DND-41 (cell line): ENCODE data around the gene SPPL3.

Experiments
- ATAC-seq: fragments of 200-7000 bp; cut with Tn5 transposase; 3 replicates; pipeline ENCODE4 v1.9.1; 2021; ENCODE audit warnings: low read depth; ENCODE audit not compliant: insufficient read depth
- DNase-seq: peaks from one replicate; pipeline ENCODE4 v3.0.0-alpha.2; 2020
- H2AFZ ChIP-seq: 2 replicates; pipeline ENCODE4 v1.6.0; 2012; ENCODE audit warnings: low read depth, low read length
- H3K27ac ChIP-seq: 2 replicates; pipeline ENCODE4 v1.5.1; 2012; ENCODE audit warnings: low read length, inconsistent platforms
- H3K27me3 ChIP-seq: fragments of 200-600 bp; sonication (generic); 2 replicates; pipeline ENCODE4 v1.6.0; 2012; ENCODE audit warnings: low read length, mild to moderate bottlenecking, inconsistent platforms; ENCODE audit not compliant: insufficient read depth, poor library complexity
- H3K36me3 ChIP-seq: 2 replicates; pipeline ENCODE4 v1.5.1; 2012; ENCODE audit warnings: low read length, inconsistent platforms; ENCODE audit not compliant: insufficient read depth
- H3K4me1 ChIP-seq: 2 replicates; pipeline ENCODE4 v1.5.1; 2012; ENCODE audit warnings: mild to moderate bottlenecking, low read length; ENCODE audit not compliant: insufficient read depth
- H3K4me2 ChIP-seq: 2 replicates; pipeline ENCODE4 v1.6.0; 2012; ENCODE audit warnings: mild to moderate bottlenecking, moderate library complexity, low read length, inconsistent platforms; ENCODE audit not compliant: insufficient read depth
- H3K4me3 ChIP-seq, 2 experiments: fragments of 200-600 bp in 1 of 2; shearing (Covaris generic) in 1 of 2; 2 replicates each; pipeline ENCODE4 v1.5.1; 2012 to 2016; ENCODE audit warnings: inconsistent platforms in 2 of 2, low read length in 2 of 2, mild to moderate bottlenecking in 2 of 2, low read depth in 1 of 2, moderate library complexity in 1 of 2
- H3K79me2 ChIP-seq: 2 replicates; pipeline ENCODE4 v1.6.0; 2012; ENCODE audit warnings: low read length, inconsistent platforms; ENCODE audit not compliant: insufficient read depth
- H3K9ac ChIP-seq: 2 replicates; pipeline ENCODE4 v1.6.0; 2012; ENCODE audit warnings: low read depth, mild to moderate bottlenecking, inconsistent platforms, low read length, moderate library complexity
- H3K9me3 ChIP-seq: 2 replicates; pipeline ENCODE4 v1.5.1; 2012; ENCODE audit warnings: low read length, moderate library complexity, mild to moderate bottlenecking, inconsistent platforms; ENCODE audit not compliant: insufficient read depth, severe bottlenecking
- H4K20me1 ChIP-seq: 2 replicates; pipeline ENCODE4 v1.6.0; 2012; ENCODE audit warnings: low read length; ENCODE audit not compliant: insufficient read depth
- CTCF ChIP-seq: IDR thresholded peaks from 2 replicates; pipeline ENCODE4 v1.5.1; 2012; ENCODE audit warnings: borderline replicate concordance, low read length, moderate library complexity, mild to moderate bottlenecking; ENCODE audit not compliant: poor library complexity, severe bottlenecking; ENCODE audit errors: extremely low read depth
- EZH2 ChIP-seq: IDR thresholded peaks from 3 replicates; pipeline ENCODE4 v1.6.1; 2012; ENCODE audit warnings: borderline replicate concordance, low read depth, mild to moderate bottlenecking, moderate library complexity, low read length, inconsistent platforms; ENCODE audit not compliant: severe bottlenecking

Gene SPPL3

GRCh38 chr12:120748242-120748641, 155.9 kb downstream of the SPPL3 start:
- Histone ChIP-seq H3K27ac (no peak overlapping the region), H4K20me1 (no peaks in the 10 kb centered on the region), H2AFZ (no peak overlapping the region), H3K4me3 (no peak overlapping the region), H3K9ac (no peak overlapping the region), H3K27me3 (no peaks in the 10 kb centered on the region), H3K9me3 (no peaks in the 10 kb centered on the region), H3K79me2 (no peaks in the 10 kb centered on the region), H3K4me2 (no peak overlapping the region), H3K4me1 (no peaks in the 10 kb centered on the region), H3K36me3 (no peaks in the 10 kb centered on the region)
- ATAC-seq, result no peak
- no peak for DNase-seq
- TF ChIP-seq EZH2, result no peak
- no peak for TF ChIP-seq CTCF

- Histone ChIP-seq H3K9me3 (no peaks in the 10 kb centered on the region), H3K79me2 (no peaks in the 10 kb centered on the region), H2AFZ (no peak overlapping the region), H3K4me1 (no peaks in the 10 kb centered on the region), H3K27me3 (no peaks in the 10 kb centered on the region), H3K9ac (no peak overlapping the region), H3K4me3 (no peak overlapping the region), H3K27ac (no peak overlapping the region), H3K36me3 (no peaks in the 10 kb centered on the region), H4K20me1 (no peaks in the 10 kb centered on the region), H3K4me2 (no peak overlapping the region)
- TF ChIP-seq CTCF, result no peak
- no peak for TF ChIP-seq EZH2
- no peak for ATAC-seq
- DNase-seq, result no peak
These were observed 159.2 kb downstream of the SPPL3 start for GRCh38 chr12:120744922-120745493.

- ATAC-seq (no peak; the same call in 1 of the 3 replicates), DNase-seq (no peak)
- Histone ChIP-seq H3K4me2 (no peak overlapping the region), H2AFZ (no peak overlapping the region), H3K79me2 (no peaks in the 10 kb centered on the region), H4K20me1 (no peaks in the 10 kb centered on the region), H3K4me3 (no peak overlapping the region), H3K36me3 (0 out of 2 replicates have a peak, but pooled peaks cover 13% of the 10 kb centered on the region), H3K9ac (no peak overlapping the region), H3K27ac (no peak overlapping the region), H3K9me3 (no peaks in the 10 kb centered on the region), H3K4me1 (no peaks in the 10 kb centered on the region), H3K27me3 (no peaks in the 10 kb centered on the region)
- TF ChIP-seq EZH2, result no peak
- TF ChIP-seq CTCF, result no peak
These were observed 162.4 kb downstream of the SPPL3 start for GRCh38 chr12:120741476-120742421.
